HG03342 (cell line): ENCODE data around the gene DDX39A.
"Not testable (repeated sequence)": the region's sequence is repeated elsewhere in the genome, so short reads cannot be mapped to it uniquely, and the experiment has no call there.

ENCODE experiments used
- ATAC-seq: cut with Tn5 transposase; IDR thresholded peaks from one replicate; pipeline ENCODE4 v1.9.1; 2021; ENCODE audit warnings: mild to moderate bottlenecking, moderate library complexity; ENCODE audit not compliant: unreplicated experiment

DDX39A gene

DNA sequence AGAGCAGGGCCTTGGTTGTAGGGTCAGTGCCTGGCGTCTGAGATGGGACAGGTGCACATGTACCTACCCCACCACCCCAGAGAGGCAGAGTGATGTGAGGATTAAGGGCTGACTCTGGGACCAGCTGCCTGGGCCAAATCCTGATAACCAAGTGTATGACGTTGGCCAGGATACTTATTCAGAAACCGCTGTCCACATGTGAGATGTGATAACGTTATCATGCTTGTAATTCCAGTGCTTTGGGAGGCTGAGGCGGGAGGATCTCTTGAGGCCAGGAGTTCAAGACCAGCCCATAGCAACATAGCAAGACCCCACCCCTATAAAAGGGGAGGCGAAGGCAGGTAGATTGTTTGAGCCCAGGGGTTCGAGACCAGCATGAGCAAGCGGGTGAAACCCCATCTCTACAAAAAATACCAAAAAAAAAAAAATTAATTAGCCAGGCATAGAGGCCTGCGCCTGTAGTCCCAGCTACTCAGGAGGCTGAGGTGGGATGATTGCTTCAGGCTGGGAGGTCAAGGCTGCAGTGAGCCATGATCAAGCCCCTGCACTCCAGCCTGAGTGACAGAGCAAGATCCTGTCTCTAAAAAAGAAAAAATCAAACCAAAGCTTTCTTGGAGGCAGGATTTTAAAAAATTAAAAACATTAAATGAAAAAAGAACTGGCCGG is 27.9 kb downstream of the DDX39A start:
- ATAC-seq, result no peak

DNA sequence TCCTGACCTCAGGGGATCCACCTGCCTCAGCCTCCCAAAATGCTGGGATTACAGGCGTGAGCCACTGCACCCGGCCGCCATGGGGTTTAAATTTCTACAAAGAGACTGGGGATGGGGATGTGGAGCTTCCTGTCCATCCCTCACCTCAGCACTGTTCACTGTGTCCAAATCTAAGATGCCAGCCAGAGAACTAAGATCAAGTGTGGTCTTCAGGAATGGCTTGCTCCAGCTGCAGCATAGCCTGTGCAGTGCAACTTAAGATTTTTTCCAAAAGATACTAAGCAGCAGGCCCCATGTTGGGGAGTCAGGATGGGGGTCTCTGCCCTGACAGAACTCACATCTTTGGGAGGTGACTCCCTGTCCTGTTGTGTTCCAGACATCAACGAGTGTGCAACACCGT is 28.6 kb downstream of the DDX39A start:
- ATAC-seq, result no peak

DNA sequence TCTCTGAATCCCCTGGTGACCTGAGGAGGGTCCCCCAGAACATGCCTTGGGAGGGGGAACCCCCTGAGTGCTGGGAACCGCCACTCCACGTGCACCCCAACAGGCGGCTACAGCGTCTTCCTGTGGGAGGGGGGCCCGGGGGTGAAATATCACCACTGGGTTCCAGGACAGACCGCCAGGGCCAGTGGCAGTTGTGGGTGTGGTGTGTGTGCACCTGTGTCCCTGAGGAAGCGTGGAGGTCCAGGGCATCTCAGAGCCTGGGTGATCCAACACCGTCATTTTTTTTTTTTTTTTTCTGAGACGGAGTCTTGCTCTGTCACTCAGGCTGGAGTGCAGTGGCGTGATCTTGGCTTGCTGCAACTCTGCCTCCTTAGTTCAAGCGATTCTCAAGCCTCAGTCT is 33.6 kb downstream of the DDX39A start:
- no peak for ATAC-seq

DNA sequence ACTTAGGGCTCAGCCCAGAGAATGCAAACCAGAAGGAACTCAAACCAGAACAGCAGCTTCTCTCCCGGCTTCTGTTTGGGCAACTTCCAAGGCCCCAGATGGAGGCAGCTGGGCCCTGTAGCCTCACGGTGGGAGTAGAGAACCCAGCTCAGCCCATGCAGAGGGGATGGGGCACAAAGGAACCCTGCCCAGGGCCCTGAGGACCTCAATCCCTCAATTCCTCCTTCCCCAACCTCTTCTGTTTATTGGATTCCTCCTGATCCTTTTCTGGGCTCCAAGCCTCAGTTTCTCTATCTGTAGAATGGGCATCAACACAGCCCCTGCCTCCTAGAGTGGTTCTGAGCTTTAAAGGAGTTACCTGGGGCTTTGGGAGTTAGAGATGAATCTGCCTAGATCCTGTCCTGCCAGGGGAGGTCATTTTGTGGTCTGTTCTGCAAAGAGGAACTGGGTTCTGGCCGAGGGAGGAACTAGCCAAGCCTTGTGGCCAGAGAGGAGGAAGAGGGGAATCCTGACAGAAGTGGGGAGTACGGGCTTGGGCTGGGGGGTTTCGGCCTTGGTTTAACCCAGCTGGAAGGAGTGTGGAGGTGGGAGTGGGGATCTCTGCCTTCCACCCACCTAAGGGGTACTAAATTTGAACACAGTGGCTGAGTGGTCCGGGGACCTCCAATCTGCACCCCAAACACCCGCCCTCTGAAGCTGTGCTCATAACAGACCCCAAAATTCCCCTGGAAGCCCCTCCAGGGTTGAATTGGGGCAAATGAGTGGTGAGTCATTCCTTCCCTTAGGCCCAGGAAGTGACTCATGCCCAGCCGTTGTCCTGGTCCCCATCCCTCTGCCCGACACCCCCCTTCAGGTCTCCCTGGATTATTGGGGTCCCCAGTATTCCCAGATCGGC is 35.2 kb downstream of the DDX39A start:
- ATAC-seq, result no peak

DNA sequence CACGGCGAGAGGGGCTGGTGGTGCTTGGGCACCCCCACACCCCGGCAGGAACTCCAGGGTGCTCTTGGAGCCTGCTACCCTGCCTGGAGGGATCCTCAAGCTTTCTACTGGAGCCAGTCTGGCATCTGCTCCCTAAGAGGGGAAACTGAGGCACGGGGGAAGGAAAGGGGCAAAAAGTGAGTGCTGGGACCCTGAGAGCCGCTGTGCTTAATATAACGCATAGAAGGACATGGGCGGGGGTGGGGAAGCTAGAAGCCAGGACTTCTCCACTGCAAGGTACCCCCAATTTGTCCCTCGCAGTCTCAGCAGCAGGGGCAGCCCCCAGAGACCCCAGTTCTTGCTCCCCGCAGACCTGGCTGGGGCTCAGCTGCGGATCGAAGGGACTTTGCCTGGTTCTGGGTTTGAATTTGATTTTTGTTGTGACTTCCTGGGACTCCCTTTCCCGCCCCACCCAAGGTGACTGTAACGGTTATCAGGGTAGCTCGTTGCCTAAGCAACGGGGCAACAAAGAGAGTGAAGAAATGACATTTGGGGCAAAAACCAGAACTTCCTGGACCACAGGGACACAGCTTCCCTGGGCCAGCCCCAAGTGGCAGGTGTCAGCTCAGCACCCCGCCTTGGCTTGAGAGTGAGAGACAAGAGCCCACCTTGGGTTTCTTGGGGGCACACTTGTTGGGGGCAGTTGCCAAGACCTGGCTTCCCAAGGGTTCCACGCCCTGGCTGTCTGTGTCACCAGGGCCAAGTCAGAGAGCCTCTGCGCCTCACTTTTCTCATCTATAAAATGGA is 37.3 kb downstream of the DDX39A start:
- no peak for ATAC-seq

GRCh38 chr19:14379294-14380065 is 39.7 kb downstream of the DDX39A start:
- ATAC-seq, result no peak

DNA sequence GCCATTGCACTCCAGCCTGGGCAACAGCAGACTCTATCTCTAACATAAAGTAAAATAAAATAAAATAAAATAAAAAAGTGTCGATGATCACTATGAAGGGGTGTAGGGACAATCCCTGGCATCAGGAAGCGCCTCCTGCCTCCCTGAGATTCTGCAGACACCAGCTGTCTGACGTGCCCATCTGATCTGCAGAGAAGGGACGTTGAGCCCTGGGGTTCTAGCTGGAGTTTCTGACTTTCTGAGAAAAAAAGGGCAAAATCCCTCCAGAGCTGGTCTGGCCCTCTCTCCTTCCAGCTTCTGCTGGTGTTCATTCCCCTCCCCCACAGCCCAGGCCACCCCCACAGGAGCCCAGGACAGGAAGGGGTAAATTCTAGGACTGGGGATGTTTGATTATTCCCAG is 40.3 kb downstream of the DDX39A start:
- ATAC-seq, result no peak

GRCh38 chr19:14377883-14378328 is 41.2 kb downstream of the DDX39A start:
- ATAC-seq, result no peak

DNA sequence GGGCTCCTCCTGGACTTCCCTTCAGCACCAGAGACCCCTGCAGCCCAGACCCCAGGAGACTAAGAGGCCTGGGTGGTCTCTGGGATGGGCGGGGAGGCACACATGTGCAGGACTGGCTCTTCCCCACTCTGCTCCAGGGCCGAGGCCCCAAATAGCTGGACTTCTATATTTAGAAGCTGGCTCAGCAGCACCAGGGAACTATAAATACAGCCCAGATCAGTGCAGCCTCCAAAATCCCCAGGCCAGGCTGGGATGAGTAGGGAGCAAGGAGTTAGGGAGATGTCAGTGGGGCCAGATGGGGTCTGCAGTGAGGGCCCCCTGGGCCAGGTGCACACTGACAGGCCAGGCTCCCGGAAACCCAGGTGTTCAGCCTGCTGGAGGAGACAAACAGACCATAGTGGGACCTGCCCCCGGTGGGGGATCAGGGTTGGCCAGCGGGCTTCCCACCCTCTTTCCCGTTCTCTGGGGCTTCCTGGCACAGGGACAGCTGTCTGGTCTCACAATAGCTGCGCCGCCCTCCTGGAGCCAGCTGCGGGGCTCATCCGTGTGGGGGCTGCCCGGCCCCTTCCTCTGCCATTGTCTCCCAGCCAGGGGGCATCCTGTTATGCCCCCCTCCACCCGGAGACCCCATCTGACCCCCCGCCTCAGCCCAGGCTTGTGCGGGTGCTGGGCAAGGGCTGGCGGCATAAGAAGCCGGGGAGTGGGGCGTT is 43.4 kb downstream of the DDX39A start:
- ATAC-seq, result peak; percentile 27

- ATAC-seq, result peak; percentile 43
Measured at GRCh38 chr19:14375055-14375581, 44.0 kb downstream of the DDX39A start.

DNA sequence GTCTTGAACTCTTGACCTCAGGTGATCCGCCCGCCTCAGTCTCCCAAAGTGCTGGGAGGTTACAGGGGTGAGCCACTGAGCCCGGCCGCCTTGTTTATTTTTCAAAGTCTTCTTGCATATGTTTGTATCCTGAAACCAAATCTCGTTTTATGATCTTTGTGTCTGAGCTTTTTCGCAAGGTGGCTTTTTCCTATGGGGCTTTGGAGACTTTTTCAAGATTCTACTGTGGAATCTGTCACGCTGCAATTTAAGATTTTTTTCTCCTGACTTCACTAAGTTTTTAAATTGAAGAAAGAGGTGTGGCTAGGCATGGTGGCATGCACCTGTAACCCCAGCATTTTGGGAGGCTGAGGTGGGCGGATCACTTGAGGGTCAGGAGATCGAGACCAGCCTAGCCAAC is 44.8 kb downstream of the DDX39A start:
- ATAC-seq, result not testable (repeated sequence)

- ATAC-seq, result not testable (repeated sequence)
Measured at GRCh38 chr19:14372384-14373077, 46.6 kb downstream of the DDX39A start.

DNA sequence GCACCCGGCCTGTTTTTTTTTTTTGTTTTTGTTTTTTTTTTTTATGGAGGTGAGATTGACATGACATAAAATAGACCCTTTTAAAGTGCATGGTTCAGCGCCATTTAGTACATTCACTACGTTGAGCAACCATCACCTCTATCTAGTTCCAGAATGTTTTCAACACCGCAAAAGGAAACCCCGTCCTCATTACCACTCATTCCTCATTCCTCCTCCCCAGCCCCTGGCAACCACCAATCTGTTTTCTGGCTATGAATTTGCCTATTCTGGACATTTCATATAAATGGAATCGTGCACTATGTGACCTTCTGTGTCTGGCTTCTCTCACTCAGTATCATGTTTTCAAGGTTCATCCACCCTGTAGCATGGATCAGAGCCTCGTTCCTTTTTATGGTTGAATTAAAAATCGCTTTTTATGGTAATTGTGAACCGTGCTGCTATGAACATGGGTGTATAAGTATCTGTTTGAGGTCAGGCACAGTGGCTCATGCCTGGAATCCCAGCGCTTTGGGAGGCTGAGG is 47.8 kb downstream of the DDX39A start:
- no peak for ATAC-seq

DNA sequence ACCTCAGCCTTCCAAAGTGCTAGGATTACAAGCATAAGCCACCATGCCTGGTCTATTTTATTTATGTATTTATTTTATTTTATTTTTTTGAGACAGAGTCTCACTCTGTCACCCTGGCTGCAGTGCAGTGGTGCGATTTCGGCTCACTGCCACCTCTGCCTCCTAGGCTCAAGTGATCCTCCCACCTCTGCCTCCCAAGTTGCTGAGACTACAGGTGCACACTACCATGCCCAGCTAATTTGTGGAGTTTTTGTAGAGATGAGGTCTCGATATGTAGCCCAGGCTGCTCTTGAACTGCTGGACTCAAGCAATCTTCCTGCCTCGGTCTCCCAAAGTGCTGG is 48.2 kb downstream of the DDX39A start:
- ATAC-seq, result no peak

- ATAC-seq, result no peak
Measured at GRCh38 chr19:14370169-14370939, 48.8 kb downstream of the DDX39A start.

GRCh38 chr19:14369399-14370168 is 49.6 kb downstream of the DDX39A start:
- ATAC-seq, result no peak

DNA sequence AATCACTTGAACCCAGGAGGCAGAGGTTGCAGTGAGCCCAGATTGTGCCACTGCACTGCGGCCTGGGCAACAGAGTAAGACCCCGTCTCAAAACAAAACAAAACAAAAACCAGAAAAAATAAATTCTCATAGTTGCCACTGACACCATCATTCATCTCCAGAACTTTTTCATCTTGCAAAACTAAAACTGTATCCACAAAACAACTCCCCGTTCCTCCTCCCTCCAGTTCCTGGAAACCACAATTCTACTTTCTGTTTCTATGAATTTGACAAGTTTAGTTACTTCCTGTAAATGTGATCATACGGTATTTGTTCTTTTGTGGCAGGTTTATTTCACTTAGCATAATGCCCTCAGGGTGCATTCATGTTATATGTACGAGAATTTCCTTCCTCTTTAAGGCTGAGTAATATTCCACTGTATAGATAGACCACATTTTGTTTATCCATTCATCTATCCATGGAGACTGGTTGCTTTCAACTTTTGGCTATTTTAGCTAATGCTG is 51.1 kb downstream of the DDX39A start:
- ATAC-seq, result no peak
